ENCODE measurements around the gene TNIK.

DNA sequence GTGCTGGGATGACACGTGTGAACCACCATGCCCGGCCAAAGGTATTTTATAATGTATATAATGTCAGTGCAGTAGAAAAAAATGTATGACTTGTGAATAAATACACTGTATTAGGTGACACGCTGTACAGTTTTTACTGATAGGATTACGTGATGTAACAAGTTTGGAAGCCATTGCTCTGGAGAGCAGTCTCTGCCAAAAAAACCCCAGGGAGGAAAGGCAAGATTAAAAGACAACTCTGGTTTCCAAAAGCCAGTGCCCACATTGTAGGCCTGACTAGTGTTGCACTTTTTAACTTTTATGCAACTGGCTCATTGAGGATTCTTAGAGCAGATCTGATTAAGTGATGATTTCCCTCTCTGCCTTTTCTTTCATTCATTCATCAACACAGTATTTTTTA lies 371.7 kb downstream of the TNIK start:
- no peak for TF ChIP-seq POLR2A (IDR thresholded peaks at IDR 0.05)
- no peak for TF ChIP-seq POLR2AphosphoS5 (IDR thresholded peaks at IDR 0.05)

All from prostate gland (tissue), 1 donor.